Keratinocyte (primary cell): Measurements from ENCODE around the gene PAX3. TPM values are rescaled to one million over a fixed set of nuclear protein-coding genes. Genes with fewer than 3 reads are reported as not detected.

ENCODE experiments used
- DNase-seq: peaks from one replicate; pipeline ENCODE4 v3.0.0-alpha.2; 2011; ENCODE audit warnings: low read depth, missing footprints, low spot score
- FAIRE-seq: peaks from 2 replicates; lab custom pipeline; 2011; peaks lifted over from hg19 to GRCh38; lab: Jason Lieb, UNC
- H2AFZ ChIP-seq: 2 replicates; pipeline ENCODE4 v1.6.0; 2012; ENCODE audit warnings: low read length, control low read depth, inconsistent platforms; ENCODE audit not compliant: control insufficient read depth
- H3K27ac ChIP-seq: 2 replicates; pipeline ENCODE4 v1.5.1; 2011; ENCODE audit warnings: low read length; ENCODE audit not compliant: control insufficient read depth, insufficient read depth
- H3K27me3 ChIP-seq: 3 replicates; pipeline ENCODE4 v1.6.0; 2011; ENCODE audit warnings: low read length; ENCODE audit not compliant: control insufficient read depth, insufficient read depth; ENCODE audit errors: extremely low read depth
- H3K36me3 ChIP-seq, 2 experiments: 2 replicates in 1 of 2; 3 replicates in 1 of 2; pipeline ENCODE4 v1.5.1; 2011; ENCODE audit warnings: low read length in 2 of 2, mild to moderate bottlenecking in 1 of 2; ENCODE audit not compliant: control insufficient read depth in 2 of 2, insufficient read depth in 2 of 2; ENCODE audit errors: extremely low read depth in 1 of 2
- H3K4me1 ChIP-seq: 3 replicates; pipeline ENCODE4 v1.5.1; 2011; ENCODE audit warnings: low read length; ENCODE audit not compliant: control insufficient read depth, insufficient read depth; ENCODE audit errors: extremely low read depth
- H3K4me2 ChIP-seq: 3 replicates; pipeline ENCODE4 v1.6.0; 2011; ENCODE audit warnings: low read depth, low read length; ENCODE audit not compliant: control insufficient read depth, insufficient read depth; ENCODE audit errors: extremely low read depth
- H3K4me3 ChIP-seq, 3 experiments: fragments of 200-600 bp in 1 of 3; sonication (generic) in 1 of 3; 2 replicates in 2 of 3; 3 replicates in 1 of 3; pipeline ENCODE4 v1.5.1; 2011 to 2016; ENCODE audit warnings: low read length in 3 of 3, mild to moderate bottlenecking in 3 of 3, control low read depth in 2 of 3, inconsistent platforms in 1 of 3, low read depth in 1 of 3, mixed read lengths in 1 of 3, mixed run types in 1 of 3, moderate library complexity in 1 of 3; ENCODE audit not compliant: control insufficient read depth in 2 of 3, insufficient read depth in 2 of 3; ENCODE audit errors: extremely low read depth in 1 of 3
- H3K79me2 ChIP-seq: 2 replicates; pipeline ENCODE4 v1.6.0; 2012; ENCODE audit warnings: low read length; ENCODE audit not compliant: control insufficient read depth, insufficient read depth
- H3K9ac ChIP-seq: 3 replicates; pipeline ENCODE4 v1.6.0; 2011; ENCODE audit warnings: low read length; ENCODE audit not compliant: control insufficient read depth, insufficient read depth; ENCODE audit errors: extremely low read depth
- H3K9me1 ChIP-seq: 3 replicates; pipeline ENCODE4 v1.6.0; 2011; ENCODE audit warnings: low read length; ENCODE audit not compliant: control insufficient read depth, insufficient read depth; ENCODE audit errors: extremely low read depth
- H3K9me3 ChIP-seq: 2 replicates; pipeline ENCODE4 v1.5.1; 2012; ENCODE audit warnings: low read depth, low read length; ENCODE audit not compliant: control insufficient read depth
- H4K20me1 ChIP-seq: 3 replicates; pipeline ENCODE4 v1.6.0; 2011; ENCODE audit warnings: low read length; ENCODE audit not compliant: control insufficient read depth, insufficient read depth; ENCODE audit errors: extremely low read depth
- EZH2 ChIP-seq: IDR thresholded peaks from one replicate; pipeline ENCODE4 v1.6.1; 2012; ENCODE audit warnings: inconsistent platforms, mild to moderate bottlenecking, low read length, moderate library complexity
- dilution Hi-C: fragments of 300-500 bp; cut with MboI; formaldehyde crosslinking; loops from one replicate; pipeline ENCODE4 v1.7.0; 2020; ENCODE audit warnings: low sequenced_read_pairs; ENCODE audit not compliant: extremely low pct_ligation_motif_present
- polyA plus RNA-seq, 5 experiments: library from polyadenylated mRNA; depleted of rRNA in 3 of 5; stranded (reverse) in 3 of 5; stranded (forward) in 1 of 5; unstranded in 1 of 5; fragments of >200 nt; gene quantifications; 1 replicate in 1 of 5; 2 replicates in 3 of 5; 3 replicates in 1 of 5; pipeline versions ENCODE4 v1.2.1 to v1.2.3, GENCODE V29; 2011 to 2012; ENCODE audit warnings: missing spikeins in 2 of 5, low read depth in 1 of 5, low replicate concordance in 1 of 5
- TF ChIP-seq, protein P1 (sequence below), 3 experiments: IDR thresholded peaks in 1 of 3; conservative IDR thresholded peaks in 1 of 3; optimal IDR thresholded peaks in 1 of 3; 2 replicates in 2 of 3; 3 replicates in 1 of 3; pipeline versions ENCODE3 to v1.5.1; 2011; ENCODE audit warnings: low read length in 3 of 3, mild to moderate bottlenecking in 3 of 3, moderate library complexity in 2 of 3, control low read depth in 1 of 3, inconsistent platforms in 1 of 3; ENCODE audit not compliant: insufficient read depth in 2 of 3; ENCODE audit errors: extremely low read depth in 1 of 3

The PAX3 gene
- polyA plus RNA-seq, 1 donor (not counting 4 experiments of a cell fraction or from before 2014, with no cell fraction given), result not detected

DNA sequence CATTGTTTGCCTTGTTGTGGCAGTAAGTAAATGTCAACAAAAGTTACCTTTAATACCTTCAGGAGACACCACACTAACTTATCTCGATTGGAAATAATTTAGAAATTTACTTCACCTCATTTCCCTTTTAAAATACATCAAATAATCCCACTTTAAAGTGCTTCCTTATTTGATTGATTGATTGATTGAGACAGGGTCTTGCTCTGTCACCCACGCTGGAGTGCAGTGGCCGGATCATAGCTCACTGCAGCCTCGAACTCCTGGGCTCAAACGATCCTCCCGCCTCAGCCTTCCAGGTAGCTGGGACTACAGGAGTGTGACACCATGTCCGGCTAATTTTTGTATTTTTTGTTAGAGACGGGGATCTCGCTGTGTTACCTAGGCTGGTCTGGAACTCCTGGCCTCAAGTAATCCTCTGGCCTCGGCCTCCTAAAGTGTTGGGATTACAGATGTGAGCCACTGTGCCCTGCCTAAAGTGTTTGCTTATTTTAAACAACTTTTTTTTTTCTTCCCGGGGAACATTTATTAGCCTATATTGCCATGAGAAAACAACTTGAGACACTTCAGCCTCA is 12.0 kb upstream of the PAX3 start:
- Histone ChIP-seq H3K9ac (no peak overlapping the region), H3K4me1 (peaks cover 2% of the 10 kb centered on the region), H2AFZ (no peak overlapping the region), H3K4me2 (no peak overlapping the region), H3K36me3 (no peaks in the 10 kb centered on the region), H3K79me2 (no peaks in the 10 kb centered on the region), H3K9me1 (no peaks in the 10 kb centered on the region), H3K27me3 (peaks cover 95% of the 10 kb centered on the region), H3K27ac (no peak overlapping the region), H3K4me3 (no peak overlapping the region), H4K20me1 (no peaks in the 10 kb centered on the region), H3K9me3 (peaks cover 7% of the 10 kb centered on the region)
- no peak for FAIRE-seq
- no peak for TF ChIP-seq EZH2
- TF ChIP-seq, protein P1, sequence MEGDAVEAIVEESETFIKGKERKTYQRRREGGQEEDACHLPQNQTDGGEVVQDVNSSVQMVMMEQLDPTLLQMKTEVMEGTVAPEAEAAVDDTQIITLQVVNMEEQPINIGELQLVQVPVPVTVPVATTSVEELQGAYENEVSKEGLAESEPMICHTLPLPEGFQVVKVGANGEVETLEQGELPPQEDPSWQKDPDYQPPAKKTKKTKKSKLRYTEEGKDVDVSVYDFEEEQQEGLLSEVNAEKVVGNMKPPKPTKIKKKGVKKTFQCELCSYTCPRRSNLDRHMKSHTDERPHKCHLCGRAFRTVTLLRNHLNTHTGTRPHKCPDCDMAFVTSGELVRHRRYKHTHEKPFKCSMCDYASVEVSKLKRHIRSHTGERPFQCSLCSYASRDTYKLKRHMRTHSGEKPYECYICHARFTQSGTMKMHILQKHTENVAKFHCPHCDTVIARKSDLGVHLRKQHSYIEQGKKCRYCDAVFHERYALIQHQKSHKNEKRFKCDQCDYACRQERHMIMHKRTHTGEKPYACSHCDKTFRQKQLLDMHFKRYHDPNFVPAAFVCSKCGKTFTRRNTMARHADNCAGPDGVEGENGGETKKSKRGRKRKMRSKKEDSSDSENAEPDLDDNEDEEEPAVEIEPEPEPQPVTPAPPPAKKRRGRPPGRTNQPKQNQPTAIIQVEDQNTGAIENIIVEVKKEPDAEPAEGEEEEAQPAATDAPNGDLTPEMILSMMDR (optimal IDR thresholded peaks at IDR 0.05 in 1 of 3, IDR thresholded peaks at IDR 0.05 in 1 of 3, conservative IDR thresholded peaks at IDR 0.05 in 1 of 3; ENCODE audit: extremely low read depth in 1 of 3, insufficient read depth in 2 of 3, low read length in 3 of 3), result no peak
- dilution Hi-C loops, result no loop called here
- no peak for DNase-seq

DNA sequence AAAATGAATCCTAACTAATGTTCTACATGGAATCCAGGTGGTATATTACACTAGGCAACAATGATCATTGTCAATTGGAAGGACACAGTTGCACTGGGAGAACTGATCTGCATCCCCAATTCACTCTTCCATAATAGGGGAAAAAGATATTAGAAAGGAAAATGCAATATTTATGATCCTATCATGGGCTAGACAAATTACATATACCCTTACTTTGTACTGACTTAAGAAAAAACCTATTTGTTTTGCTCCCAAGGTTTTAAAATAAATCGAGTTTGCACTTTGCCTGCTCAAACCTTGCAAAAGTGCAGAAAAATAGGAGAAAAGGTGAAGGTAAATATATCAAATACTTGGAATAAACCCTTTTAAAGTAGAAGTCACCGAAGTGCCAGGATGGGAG is 11.0 kb upstream of the PAX3 start:
- no peaks in the 10 kb centered on the region for H4K20me1 ChIP-seq
- TF ChIP-seq EZH2, result no peak
- TF ChIP-seq, protein P1 (optimal IDR thresholded peaks at IDR 0.05 in 1 of 3, IDR thresholded peaks at IDR 0.05 in 1 of 3, conservative IDR thresholded peaks at IDR 0.05 in 1 of 3; ENCODE audit: extremely low read depth in 1 of 3, insufficient read depth in 2 of 3, low read length in 3 of 3), result no peak
- DNase-seq (no peak), FAIRE-seq (no peak)
- no peaks in the 10 kb centered on the region for H3K9me1 ChIP-seq
- no peak overlapping the region for H3K9ac ChIP-seq
- no peak overlapping the region for H3K4me2 ChIP-seq
- no peaks in the 10 kb centered on the region for H3K79me2 ChIP-seq
- H3K4me3 ChIP-seq, result no peak overlapping the region
- peaks cover 96% of the 10 kb centered on the region for H3K27me3 ChIP-seq
- H3K4me1 ChIP-seq, result peaks cover 7% of the 10 kb centered on the region
- no peak overlapping the region for H2AFZ ChIP-seq
- H3K9me3 ChIP-seq, result peaks cover 7% of the 10 kb centered on the region
- no peaks in the 10 kb centered on the region for H3K36me3 ChIP-seq
- no peak overlapping the region for H3K27ac ChIP-seq
- dilution Hi-C loops, result no loop called here
